GM12878 (cell line): ENCODE data around the gene SLAIN2.

Experiments used
- CBX5 ChIP-seq: sonication (generic); IDR thresholded peaks from 2 replicates; pipeline ENCODE4 v1.6.1; 2016; ENCODE audit warnings: low read depth, moderate library complexity, mild to moderate bottlenecking, inconsistent platforms
- CREB1 ChIP-seq: IDR thresholded peaks from 2 replicates; pipeline ENCODE4 v1.6.1; 2012; ENCODE audit warnings: low read depth, mild to moderate bottlenecking, inconsistent platforms
- CTCF ChIP-seq, 3 experiments: IDR thresholded peaks in 2 of 3; conservative IDR thresholded peaks in 1 of 3; 2 replicates each; pipeline ENCODE4 v1.5.1; 2011; ENCODE audit warnings: low read depth in 3 of 3, low read length in 3 of 3, mild to moderate bottlenecking in 3 of 3, control low read depth in 2 of 3, moderate library complexity in 2 of 3, inconsistent platforms in 1 of 3, mixed read lengths in 1 of 3; ENCODE audit not compliant: control insufficient read depth in 2 of 3, insufficient read depth in 1 of 3; ENCODE audit errors: extremely low read depth in 1 of 3
- IKZF1 ChIP-seq: fragments of 450-650 bp; conservative IDR thresholded peaks from 2 replicates; pipeline ENCODE4 v1.6.1; 2017; ENCODE audit warnings: antibody characterized with exemption, mild to moderate bottlenecking
- MLLT1 ChIP-seq: fragments of 450-650 bp; IDR thresholded peaks from 2 replicates; pipeline ENCODE4 v1.6.1; 2016; ENCODE audit warnings: mild to moderate bottlenecking
- RCOR1 ChIP-seq: conservative IDR thresholded peaks from 2 replicates; pipeline ENCODE4 v1.6.1; 2012; ENCODE audit warnings: low read depth, low read length, improper control_type of control experiment
- RFX5 ChIP-seq: IDR thresholded peaks from 2 replicates; pipeline ENCODE4 v1.6.1; 2011; ENCODE audit warnings: low read depth, low read length, improper control_type of control experiment
- ZBTB40 ChIP-seq: fragments of 450-650 bp; IDR thresholded peaks from 2 replicates; pipeline ENCODE4 v1.6.1; 2016; ENCODE audit warnings: mild to moderate bottlenecking, moderate library complexity, borderline replicate concordance
- ZNF24 ChIP-seq: fragments of 450-650 bp; IDR thresholded peaks from 2 replicates; pipeline ENCODE4 v1.6.1; 2017; ENCODE audit warnings: antibody characterized with exemption, mild to moderate bottlenecking
- ZNF622 ChIP-seq: fragments of 450-650 bp; IDR thresholded peaks from 2 replicates; pipeline ENCODE4 v1.6.1; 2017; ENCODE audit warnings: mild to moderate bottlenecking, inconsistent platforms

GRCh38 chr4:48439988-48440387, 98.7 kb downstream of the SLAIN2 start:
- TF ChIP-seq RCOR1 = no peak
- no peak for TF ChIP-seq CTCF (IDR thresholded peaks at IDR 0.05 in 2 of 3, conservative IDR thresholded peaks at IDR 0.05 in 1 of 3; ENCODE audit: control insufficient read depth in 2 of 3, extremely low read depth in 1 of 3, insufficient read depth in 1 of 3, low read depth in 3 of 3, low read length in 3 of 3)
- no peak for TF ChIP-seq CBX5
- TF ChIP-seq ZBTB40 = no peak
- TF ChIP-seq MLLT1 = no peak
- TF ChIP-seq ZNF622 = no peak
- TF ChIP-seq CREB1 = no peak
- no peak for TF ChIP-seq RFX5
- TF ChIP-seq ZNF24 = no peak
- no peak for TF ChIP-seq IKZF1
